GM23338 (cell line): ENCODE measurements around the gene ACAD8. TPM values are rescaled to one million over a fixed set of nuclear protein-coding genes. Genes with fewer than 3 reads are reported as not detected.

ENCODE experiments used
- ATAC-seq: fragments of 200-7000 bp; cut with Tn5 transposase; 3 replicates; pipeline ENCODE4 v1.9.1; 2020
- DNase-seq: peaks from one replicate; pipeline ENCODE4 v3.0.0-alpha.2; 2015; ENCODE audit warnings: low spot score
- H2AFZ ChIP-seq: fragments of 200-600 bp; sonication (generic); 2 replicates; pipeline ENCODE4 v1.8.0; 2016; ENCODE audit warnings: antibody characterized with exemption, mild to moderate bottlenecking, moderate library complexity
- H3F3A ChIP-seq: fragments of 200-600 bp; sonication (generic); replicated peaks from 2 replicates; pipeline ENCODE4 v1.8.0; 2017; ENCODE audit warnings: antibody characterized with exemption, mixed run types, low read depth
- H3K27ac ChIP-seq: fragments of 200-600 bp; sonication (generic); 2 replicates; pipeline ENCODE4 v1.6.1; 2016; ENCODE audit warnings: low read depth
- H3K27me3 ChIP-seq: fragments of 200-600 bp; sonication (generic); 2 replicates; pipeline ENCODE4 v1.8.0; 2016; ENCODE audit warnings: mild to moderate bottlenecking, mixed run types, moderate library complexity; ENCODE audit not compliant: insufficient read depth
- H3K36me3 ChIP-seq: fragments of 200-600 bp; sonication (generic); 2 replicates; pipeline ENCODE4 v1.8.0; 2016; ENCODE audit warnings: mild to moderate bottlenecking; ENCODE audit not compliant: insufficient read depth
- H3K4me1 ChIP-seq: fragments of 200-600 bp; sonication (generic); 2 replicates; pipeline ENCODE4 v1.8.0; 2016; ENCODE audit warnings: mild to moderate bottlenecking, moderate library complexity; ENCODE audit not compliant: insufficient read depth
- H3K4me2 ChIP-seq: fragments of 200-600 bp; sonication (generic); 2 replicates; pipeline ENCODE4 v1.7.1; 2017; ENCODE audit warnings: mixed run types
- H3K4me3 ChIP-seq: fragments of 200-600 bp; sonication (generic); 2 replicates; pipeline ENCODE4 v1.6.1; 2016; ENCODE audit warnings: mixed run types
- H3K79me2 ChIP-seq: fragments of 200-600 bp; sonication (generic); replicated peaks from 2 replicates; pipeline ENCODE4 v1.8.0; 2017; ENCODE audit warnings: mild to moderate bottlenecking; ENCODE audit not compliant: insufficient read depth
- H3K9me2 ChIP-seq: fragments of 200-600 bp; sonication (generic); 2 replicates; pipeline ENCODE4 v1.8.0; 2017; ENCODE audit not compliant: insufficient read depth
- H4K20me1 ChIP-seq: fragments of 200-600 bp; sonication (generic); replicated peaks from 2 replicates; pipeline ENCODE4 v1.8.0; 2017; ENCODE audit warnings: mild to moderate bottlenecking; ENCODE audit not compliant: insufficient read depth
- H3K27ac Mint-ChIP-seq: 2 replicates; pipeline ENCODE4 v1.8.0; 2020; ENCODE audit warnings: inconsistent platforms, mild to moderate bottlenecking, moderate library complexity, mixed read lengths
- H3K27me3 Mint-ChIP-seq: 3 replicates; pipeline ENCODE4 v1.8.0; 2022; ENCODE audit warnings: low read depth, mild to moderate bottlenecking, moderate library complexity, mixed read lengths, inconsistent platforms; ENCODE audit not compliant: insufficient read depth, poor library complexity
- H3K36me3 Mint-ChIP-seq: 3 replicates; pipeline ENCODE4 v1.8.0; 2021; ENCODE audit warnings: low read depth, mild to moderate bottlenecking, inconsistent platforms, moderate library complexity, mixed read lengths
- H3K4me1 Mint-ChIP-seq: 3 replicates; pipeline ENCODE4 v1.8.0; 2020; ENCODE audit warnings: mild to moderate bottlenecking, inconsistent platforms, mixed read lengths
- H3K4me3 Mint-ChIP-seq: 3 replicates; pipeline ENCODE4 v1.8.0; 2021; ENCODE audit warnings: moderate library complexity, mild to moderate bottlenecking, inconsistent platforms, mixed read lengths
- H3K9me3 Mint-ChIP-seq: 3 replicates; pipeline ENCODE4 v1.8.0; 2020; ENCODE audit warnings: moderate library complexity, mild to moderate bottlenecking, inconsistent platforms, mixed read lengths
- CREB1 ChIP-seq: fragments of 250-450 bp; sonication (Bioruptor Pico); IDR thresholded peaks from 2 replicates; pipeline ENCODE4 v1.5.0; 2020; ENCODE audit warnings: low read depth, mild to moderate bottlenecking, moderate library complexity
- EZH2 ChIP-seq: fragments of 200-600 bp; sonication (generic); IDR thresholded peaks from one replicate; pipeline ENCODE4 v1.8.0; 2017; ENCODE audit warnings: antibody characterized with exemption, mild to moderate bottlenecking, low read depth; ENCODE audit not compliant: unreplicated experiment
- EZH2phosphoT487 ChIP-seq: fragments of 200-600 bp; sonication (generic); IDR thresholded peaks from one replicate; pipeline ENCODE4 v1.8.1; 2018; ENCODE audit warnings: antibody characterized with exemption; ENCODE audit not compliant: unreplicated experiment
- JUNB ChIP-seq: IDR thresholded peaks from one replicate; pipeline ENCODE4 v1.6.1; 2016; ENCODE audit warnings: antibody characterized with exemption; ENCODE audit not compliant: unreplicated experiment
- NANOG ChIP-seq: IDR thresholded peaks from 2 replicates; pipeline ENCODE4 v1.6.1; 2016; ENCODE audit warnings: antibody characterized with exemption, borderline replicate concordance
- STAT1 ChIP-seq: IDR thresholded peaks from one replicate; pipeline ENCODE4 v1.6.1; 2016; ENCODE audit warnings: antibody characterized with exemption; ENCODE audit not compliant: unreplicated experiment
- ZNF331 ChIP-seq: fragments of 250-450 bp; sonication (Bioruptor Pico); IDR thresholded peaks from 2 replicates; pipeline ENCODE4 v1.5.0; 2020; ENCODE audit warnings: low read depth, mild to moderate bottlenecking, moderate library complexity
- polyA plus RNA-seq: library from polyadenylated mRNA; unstranded; fragments of >200 nt; fragmentation: Nextera tagmentation; extraction: Ambion mirVana; gene quantifications from 2 replicates; pipeline ENCODE4 v1.2.1, GENCODE V29; 2016
- total RNA-seq: library from RNA; depleted of rRNA; stranded (reverse); fragments of >200 nt; shearing (Covaris generic); gene quantifications from 2 replicates; pipeline ENCODE4 v1.2.3, GENCODE V29; 2014
- TF ChIP-seq, protein P1 (sequence below): fragments of 250-450 bp; sonication (Bioruptor Pico); IDR thresholded peaks from 2 replicates; pipeline ENCODE4 v1.5.0; 2020; ENCODE audit warnings: mild to moderate bottlenecking, moderate library complexity
- TF ChIP-seq, protein P2 (sequence below): IDR thresholded peaks from 2 replicates; pipeline ENCODE4 v1.6.1; 2016; ENCODE audit warnings: antibody characterized with exemption
- TF ChIP-seq, protein P3 (sequence below), 2 experiments: fragments of 200-600 bp in 1 of 2; sonication (generic) in 1 of 2; conservative IDR thresholded peaks; 2 replicates each; pipeline versions ENCODE4 v1.5.1 to v1.6.1; 2016 to 2017; ENCODE audit warnings: antibody characterized with exemption in 2 of 2, low read depth in 2 of 2, mild to moderate bottlenecking in 2 of 2, moderate library complexity in 1 of 2
- TF ChIP-seq, protein P4 (sequence below): IDR thresholded peaks from one replicate; pipeline ENCODE4 v1.6.1; 2018; ENCODE audit warnings: antibody characterized with exemption; ENCODE audit not compliant: unreplicated experiment

Gene ACAD8
- total and polyA plus RNA-seq, 2 experiments from 2014 or later, result 43.2 to 65.4 TPM

DNA sequence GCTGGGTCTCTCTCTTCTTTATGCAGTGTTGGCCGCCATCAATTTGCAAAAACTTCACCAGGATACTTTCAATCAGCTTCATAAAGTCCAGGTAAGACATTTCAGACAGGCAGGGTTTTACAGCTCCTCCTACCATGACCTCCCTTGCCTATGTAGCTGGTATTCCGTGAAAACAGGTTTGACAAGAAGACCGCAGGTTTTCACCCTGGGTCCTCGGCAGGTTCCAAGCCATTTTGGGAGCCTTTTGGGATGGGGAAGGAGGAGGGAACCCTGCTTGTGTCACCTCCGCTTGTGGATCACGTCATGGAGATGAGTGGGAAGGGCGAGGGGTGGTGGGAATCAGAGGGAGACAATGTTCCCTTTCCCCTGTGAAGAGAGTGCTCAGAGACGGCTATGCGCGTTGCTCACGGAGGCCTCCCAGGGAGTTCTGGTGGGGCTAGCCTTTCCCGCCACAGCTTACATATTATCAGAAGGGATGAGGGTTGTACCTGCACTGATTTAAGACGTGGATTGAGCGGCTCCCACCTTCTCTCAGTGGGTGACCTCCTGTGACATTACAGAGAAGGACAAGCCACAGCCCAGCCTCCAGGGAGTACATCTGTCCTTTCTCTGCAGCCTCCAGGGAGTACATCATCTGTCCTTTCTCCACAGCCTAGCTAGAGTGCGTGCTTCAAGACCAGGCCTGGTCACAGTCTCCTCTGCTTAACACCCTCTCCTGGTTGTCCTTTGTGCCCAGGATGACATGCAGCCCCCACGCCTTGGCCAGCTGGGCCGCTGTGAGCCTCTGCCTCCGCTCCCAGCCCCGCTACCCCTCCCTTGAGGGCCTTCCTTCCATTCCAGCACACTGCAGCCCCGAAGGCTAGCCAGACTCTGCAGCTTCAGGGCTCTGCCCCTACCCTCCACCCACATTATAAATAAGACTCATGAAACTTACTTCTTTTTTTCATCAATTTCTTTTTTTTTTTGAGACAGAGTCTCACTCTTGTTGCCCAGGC, 40.0 kb downstream of the ACAD8 start:
- peaks cover 9% of the 10 kb centered on the region for H3K27me3 Mint-ChIP-seq
- ATAC-seq (no peak), DNase-seq (no peak)
- no peaks in the 10 kb centered on the region for H3K4me1 ChIP-seq
- peaks cover 68% of the 10 kb centered on the region for H3K36me3 Mint-ChIP-seq
- no peaks in the 10 kb centered on the region for H3F3A ChIP-seq
- H3K4me3 Mint-ChIP-seq, result no peak overlapping the region
- TF ChIP-seq, protein P1, sequence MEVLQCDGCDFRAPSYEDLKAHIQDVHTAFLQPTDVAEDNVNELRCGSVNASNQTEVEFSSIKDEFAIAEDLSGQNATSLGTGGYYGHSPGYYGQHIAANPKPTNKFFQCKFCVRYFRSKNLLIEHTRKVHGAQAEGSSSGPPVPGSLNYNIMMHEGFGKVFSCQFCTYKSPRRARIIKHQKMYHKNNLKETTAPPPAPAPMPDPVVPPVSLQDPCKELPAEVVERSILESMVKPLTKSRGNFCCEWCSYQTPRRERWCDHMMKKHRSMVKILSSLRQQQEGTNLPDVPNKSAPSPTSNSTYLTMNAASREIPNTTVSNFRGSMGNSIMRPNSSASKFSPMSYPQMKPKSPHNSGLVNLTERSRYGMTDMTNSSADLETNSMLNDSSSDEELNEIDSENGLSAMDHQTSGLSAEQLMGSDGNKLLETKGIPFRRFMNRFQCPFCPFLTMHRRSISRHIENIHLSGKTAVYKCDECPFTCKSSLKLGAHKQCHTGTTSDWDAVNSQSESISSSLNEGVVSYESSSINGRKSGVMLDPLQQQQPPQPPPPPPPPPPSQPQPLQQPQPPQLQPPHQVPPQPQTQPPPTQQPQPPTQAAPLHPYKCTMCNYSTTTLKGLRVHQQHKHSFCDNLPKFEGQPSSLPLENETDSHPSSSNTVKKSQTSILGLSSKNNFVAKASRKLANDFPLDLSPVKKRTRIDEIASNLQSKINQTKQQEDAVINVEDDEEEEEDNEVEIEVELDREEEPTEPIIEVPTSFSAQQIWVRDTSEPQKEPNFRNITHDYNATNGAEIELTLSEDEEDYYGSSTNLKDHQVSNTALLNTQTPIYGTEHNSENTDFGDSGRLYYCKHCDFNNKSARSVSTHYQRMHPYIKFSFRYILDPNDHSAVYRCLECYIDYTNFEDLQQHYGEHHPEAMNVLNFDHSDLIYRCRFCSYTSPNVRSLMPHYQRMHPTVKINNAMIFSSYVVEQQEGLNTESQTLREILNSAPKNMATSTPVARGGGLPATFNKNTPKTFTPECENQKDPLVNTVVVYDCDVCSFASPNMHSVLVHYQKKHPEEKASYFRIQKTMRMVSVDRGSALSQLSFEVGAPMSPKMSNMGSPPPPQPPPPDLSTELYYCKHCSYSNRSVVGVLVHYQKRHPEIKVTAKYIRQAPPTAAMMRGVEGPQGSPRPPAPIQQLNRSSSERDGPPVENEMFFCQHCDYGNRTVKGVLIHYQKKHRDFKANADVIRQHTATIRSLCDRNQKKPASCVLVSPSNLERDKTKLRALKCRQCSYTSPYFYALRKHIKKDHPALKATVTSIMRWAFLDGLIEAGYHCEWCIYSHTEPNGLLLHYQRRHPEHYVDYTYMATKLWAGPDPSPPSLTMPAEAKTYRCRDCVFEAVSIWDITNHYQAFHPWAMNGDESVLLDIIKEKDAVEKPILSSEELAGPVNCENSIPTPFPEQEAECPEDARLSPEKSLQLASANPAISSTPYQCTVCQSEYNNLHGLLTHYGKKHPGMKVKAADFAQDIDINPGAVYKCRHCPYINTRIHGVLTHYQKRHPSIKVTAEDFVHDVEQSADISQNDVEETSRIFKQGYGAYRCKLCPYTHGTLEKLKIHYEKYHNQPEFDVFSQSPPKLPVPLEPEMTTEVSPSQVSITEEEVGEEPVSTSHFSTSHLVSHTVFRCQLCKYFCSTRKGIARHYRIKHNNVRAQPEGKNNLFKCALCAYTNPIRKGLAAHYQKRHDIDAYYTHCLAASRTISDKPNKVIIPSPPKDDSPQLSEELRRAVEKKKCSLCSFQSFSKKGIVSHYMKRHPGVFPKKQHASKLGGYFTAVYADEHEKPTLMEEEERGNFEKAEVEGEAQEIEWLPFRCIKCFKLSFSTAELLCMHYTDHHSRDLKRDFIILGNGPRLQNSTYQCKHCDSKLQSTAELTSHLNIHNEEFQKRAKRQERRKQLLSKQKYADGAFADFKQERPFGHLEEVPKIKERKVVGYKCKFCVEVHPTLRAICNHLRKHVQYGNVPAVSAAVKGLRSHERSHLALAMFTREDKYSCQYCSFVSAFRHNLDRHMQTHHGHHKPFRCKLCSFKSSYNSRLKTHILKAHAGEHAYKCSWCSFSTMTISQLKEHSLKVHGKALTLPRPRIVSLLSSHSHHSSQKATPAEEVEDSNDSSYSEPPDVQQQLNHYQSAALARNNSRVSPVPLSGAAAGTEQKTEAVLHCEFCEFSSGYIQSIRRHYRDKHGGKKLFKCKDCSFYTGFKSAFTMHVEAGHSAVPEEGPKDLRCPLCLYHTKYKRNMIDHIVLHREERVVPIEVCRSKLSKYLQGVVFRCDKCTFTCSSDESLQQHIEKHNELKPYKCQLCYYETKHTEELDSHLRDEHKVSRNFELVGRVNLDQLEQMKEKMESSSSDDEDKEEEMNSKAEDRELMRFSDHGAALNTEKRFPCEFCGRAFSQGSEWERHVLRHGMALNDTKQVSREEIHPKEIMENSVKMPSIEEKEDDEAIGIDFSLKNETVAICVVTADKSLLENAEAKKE, result no peak
- TF ChIP-seq JUNB (no peak), CREB1 (CRISPR knock-in tag) (no peak), EZH2phosphoT487 (no peak), ZNF331 (CRISPR knock-in tag) (no peak), EZH2 (no peak), STAT1 (no peak), NANOG (no peak)
- TF ChIP-seq, protein P2, sequence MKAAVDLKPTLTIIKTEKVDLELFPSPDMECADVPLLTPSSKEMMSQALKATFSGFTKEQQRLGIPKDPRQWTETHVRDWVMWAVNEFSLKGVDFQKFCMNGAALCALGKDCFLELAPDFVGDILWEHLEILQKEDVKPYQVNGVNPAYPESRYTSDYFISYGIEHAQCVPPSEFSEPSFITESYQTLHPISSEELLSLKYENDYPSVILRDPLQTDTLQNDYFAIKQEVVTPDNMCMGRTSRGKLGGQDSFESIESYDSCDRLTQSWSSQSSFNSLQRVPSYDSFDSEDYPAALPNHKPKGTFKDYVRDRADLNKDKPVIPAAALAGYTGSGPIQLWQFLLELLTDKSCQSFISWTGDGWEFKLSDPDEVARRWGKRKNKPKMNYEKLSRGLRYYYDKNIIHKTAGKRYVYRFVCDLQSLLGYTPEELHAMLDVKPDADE, result no peak
- TF ChIP-seq, protein P3, sequence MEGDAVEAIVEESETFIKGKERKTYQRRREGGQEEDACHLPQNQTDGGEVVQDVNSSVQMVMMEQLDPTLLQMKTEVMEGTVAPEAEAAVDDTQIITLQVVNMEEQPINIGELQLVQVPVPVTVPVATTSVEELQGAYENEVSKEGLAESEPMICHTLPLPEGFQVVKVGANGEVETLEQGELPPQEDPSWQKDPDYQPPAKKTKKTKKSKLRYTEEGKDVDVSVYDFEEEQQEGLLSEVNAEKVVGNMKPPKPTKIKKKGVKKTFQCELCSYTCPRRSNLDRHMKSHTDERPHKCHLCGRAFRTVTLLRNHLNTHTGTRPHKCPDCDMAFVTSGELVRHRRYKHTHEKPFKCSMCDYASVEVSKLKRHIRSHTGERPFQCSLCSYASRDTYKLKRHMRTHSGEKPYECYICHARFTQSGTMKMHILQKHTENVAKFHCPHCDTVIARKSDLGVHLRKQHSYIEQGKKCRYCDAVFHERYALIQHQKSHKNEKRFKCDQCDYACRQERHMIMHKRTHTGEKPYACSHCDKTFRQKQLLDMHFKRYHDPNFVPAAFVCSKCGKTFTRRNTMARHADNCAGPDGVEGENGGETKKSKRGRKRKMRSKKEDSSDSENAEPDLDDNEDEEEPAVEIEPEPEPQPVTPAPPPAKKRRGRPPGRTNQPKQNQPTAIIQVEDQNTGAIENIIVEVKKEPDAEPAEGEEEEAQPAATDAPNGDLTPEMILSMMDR (conservative IDR thresholded peaks at IDR 0.05; ENCODE audit: low read depth in 2 of 2), result no peak
- TF ChIP-seq, protein P4, sequence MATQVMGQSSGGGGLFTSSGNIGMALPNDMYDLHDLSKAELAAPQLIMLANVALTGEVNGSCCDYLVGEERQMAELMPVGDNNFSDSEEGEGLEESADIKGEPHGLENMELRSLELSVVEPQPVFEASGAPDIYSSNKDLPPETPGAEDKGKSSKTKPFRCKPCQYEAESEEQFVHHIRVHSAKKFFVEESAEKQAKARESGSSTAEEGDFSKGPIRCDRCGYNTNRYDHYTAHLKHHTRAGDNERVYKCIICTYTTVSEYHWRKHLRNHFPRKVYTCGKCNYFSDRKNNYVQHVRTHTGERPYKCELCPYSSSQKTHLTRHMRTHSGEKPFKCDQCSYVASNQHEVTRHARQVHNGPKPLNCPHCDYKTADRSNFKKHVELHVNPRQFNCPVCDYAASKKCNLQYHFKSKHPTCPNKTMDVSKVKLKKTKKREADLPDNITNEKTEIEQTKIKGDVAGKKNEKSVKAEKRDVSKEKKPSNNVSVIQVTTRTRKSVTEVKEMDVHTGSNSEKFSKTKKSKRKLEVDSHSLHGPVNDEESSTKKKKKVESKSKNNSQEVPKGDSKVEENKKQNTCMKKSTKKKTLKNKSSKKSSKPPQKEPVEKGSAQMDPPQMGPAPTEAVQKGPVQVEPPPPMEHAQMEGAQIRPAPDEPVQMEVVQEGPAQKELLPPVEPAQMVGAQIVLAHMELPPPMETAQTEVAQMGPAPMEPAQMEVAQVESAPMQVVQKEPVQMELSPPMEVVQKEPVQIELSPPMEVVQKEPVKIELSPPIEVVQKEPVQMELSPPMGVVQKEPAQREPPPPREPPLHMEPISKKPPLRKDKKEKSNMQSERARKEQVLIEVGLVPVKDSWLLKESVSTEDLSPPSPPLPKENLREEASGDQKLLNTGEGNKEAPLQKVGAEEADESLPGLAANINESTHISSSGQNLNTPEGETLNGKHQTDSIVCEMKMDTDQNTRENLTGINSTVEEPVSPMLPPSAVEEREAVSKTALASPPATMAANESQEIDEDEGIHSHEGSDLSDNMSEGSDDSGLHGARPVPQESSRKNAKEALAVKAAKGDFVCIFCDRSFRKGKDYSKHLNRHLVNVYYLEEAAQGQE, result no peak
- H3K79me2 ChIP-seq, result no peaks in the 10 kb centered on the region
- no peak overlapping the region for H3K4me2 ChIP-seq
- H3K27ac ChIP-seq, result no peak overlapping the region
- H3K4me1 Mint-ChIP-seq, result peaks cover 16% of the 10 kb centered on the region
- H3K36me3 ChIP-seq, result peaks cover 18% of the 10 kb centered on the region
- no peaks in the 10 kb centered on the region for H3K9me2 ChIP-seq
- no peaks in the 10 kb centered on the region for H4K20me1 ChIP-seq
- no peak overlapping the region for H2AFZ ChIP-seq
- H3K9me3 Mint-ChIP-seq, result no peaks in the 10 kb centered on the region
- H3K27ac Mint-ChIP-seq, result no peak overlapping the region; the same call in 1 of the 2 replicates
- no peaks in the 10 kb centered on the region for H3K27me3 ChIP-seq
- H3K4me3 ChIP-seq, result no peak overlapping the region
